GM12878 (cell line): Measurements from ENCODE around the gene ACSS1. TPM values are rescaled to one million over a fixed set of nuclear protein-coding genes. Genes with fewer than 3 reads are reported as not detected.

Source experiments
- ATAC-seq: fragments of 200-7000 bp; cut with Tn5 transposase; 3 replicates; pipeline ENCODE4 v1.9.1; 2020; ENCODE audit warnings: mild to moderate bottlenecking, moderate library complexity
- BruUV-seq: library from RNA; stranded (reverse); fragments of 400-500 nt; replicated peaks from 2 replicates; lab custom pipeline; 2021; lab: Mats Ljungman, UMichigan
- CTCF ChIA-PET: fragments of 300-600 bp; sonication (Branson Sonifier 250); formaldehyde crosslinking; extraction: SDS; loops from one replicate; lab custom pipeline; 2021; ENCODE audit warnings: inconsistent platforms; lab: Yijun Ruan, JAX
- POLR2A ChIA-PET: fragments of 350-600 bp; formaldehyde crosslinking; extraction: SDS; loops from one replicate; lab custom pipeline; 2021; ENCODE audit warnings: inconsistent platforms; lab: Charles Lee
- RAD21 ChIA-PET: fragments of 300-600 bp; sonication (Branson Sonifier 250); formaldehyde crosslinking; loops from one replicate; lab custom pipeline; 2023; ENCODE audit warnings: antibody characterized with exemption; ENCODE audit not compliant: unreplicated experiment; lab: Charles Lee
- SMC1A ChIA-PET: fragments of 300-600 bp; sonication (Branson Sonifier 250); formaldehyde crosslinking; loops from one replicate; lab custom pipeline; 2023; ENCODE audit not compliant: unreplicated experiment, uncharacterized antibody; lab: Charles Lee
- DNase-seq: peaks from one replicate; pipeline ENCODE4 v3.0.0-alpha.2; 2011; ENCODE audit warnings: low read depth, low spot score
- FAIRE-seq: peaks from 3 replicates; lab custom pipeline; 2011; peaks lifted over from hg19 to GRCh38; lab: Jason Lieb, UNC
- H2AFZ ChIP-seq: 2 replicates; pipeline ENCODE4 v1.6.0; 2011; ENCODE audit warnings: low read depth, low read length, control low read depth; ENCODE audit not compliant: control insufficient read depth
- H3K27ac ChIP-seq: 2 replicates; pipeline ENCODE4 v1.5.1; 2011; ENCODE audit warnings: control low read depth; ENCODE audit not compliant: control insufficient read depth, insufficient read depth
- H3K27me3 ChIP-seq, 2 experiments: replicated peaks in 1 of 2; 2 replicates each; pipeline versions ENCODE4 v1.6.0 to v1.6.1; 2011; ENCODE audit warnings: low read length in 1 of 2; ENCODE audit not compliant: control insufficient read depth in 2 of 2, insufficient read depth in 2 of 2
- H3K36me3 ChIP-seq, 2 experiments: 2 replicates each; pipeline ENCODE4 v1.5.1; 2011; ENCODE audit warnings: low read length in 1 of 2; ENCODE audit not compliant: control insufficient read depth in 2 of 2, insufficient read depth in 2 of 2
- H3K4me1 ChIP-seq: 2 replicates; pipeline ENCODE4 v1.6.1; 2011; ENCODE audit warnings: mild to moderate bottlenecking, low read length, moderate library complexity, mixed read lengths; ENCODE audit not compliant: control insufficient read depth, insufficient read depth
- H3K4me2 ChIP-seq: 2 replicates; pipeline ENCODE4 v1.6.0; 2011; ENCODE audit warnings: control low read depth; ENCODE audit not compliant: control insufficient read depth, insufficient read depth
- H3K4me3 ChIP-seq: fragments of 200-600 bp; sonication (generic); 2 replicates; pipeline ENCODE4 v1.5.1; 2016
- H3K79me2 ChIP-seq: 2 replicates; pipeline ENCODE4 v1.6.0; 2011; ENCODE audit warnings: low read length; ENCODE audit not compliant: control insufficient read depth, insufficient read depth
- H3K9ac ChIP-seq: 2 replicates; pipeline ENCODE4 v1.8.0; 2011; ENCODE audit warnings: low read length, control low read depth, mixed read lengths; ENCODE audit not compliant: control insufficient read depth, insufficient read depth
- H3K9me3 ChIP-seq: replicated peaks from 3 replicates; pipeline ENCODE4 v1.5.1; 2011; ENCODE audit warnings: mild to moderate bottlenecking, low read length; ENCODE audit not compliant: control insufficient read depth, insufficient read depth
- H4K20me1 ChIP-seq: 2 replicates; pipeline ENCODE4 v1.6.0; 2011; ENCODE audit not compliant: control insufficient read depth, insufficient read depth
- ATF7 ChIP-seq: fragments of 450-650 bp; IDR thresholded peaks from 2 replicates; pipeline ENCODE4 v1.6.1; 2016; ENCODE audit warnings: low read depth, mild to moderate bottlenecking
- PKNOX1 ChIP-seq: fragments of 450-650 bp; IDR thresholded peaks from 2 replicates; pipeline ENCODE4 v1.6.1; 2016; ENCODE audit warnings: mild to moderate bottlenecking
- POLR2A ChIP-seq: IDR thresholded peaks from 2 replicates; pipeline ENCODE4 v1.6.1; 2011; ENCODE audit warnings: low read depth, mild to moderate bottlenecking, low read length
- REST ChIP-seq: IDR thresholded peaks from 2 replicates; pipeline ENCODE4 v1.6.1; 2012; ENCODE audit warnings: mild to moderate bottlenecking, low read depth, low read length
- WGBS: methylation state at CpG from one replicate; pipeline ENCODE4 v1.1.6; 2016; ENCODE audit warnings: low lambda C conversion rate; ENCODE audit not compliant: insufficient replicate concordance, insufficient coverage; ENCODE audit errors: missing lambda C conversion rate; 5-methylcytosine and 5-hydroxymethylcytosine counted together
- in situ Hi-C: fragments of 300-500 bp; cut with MboI; formaldehyde crosslinking; loops from 9 replicates; pipeline ENCODE4 v1.14.3; 2018; ENCODE audit warnings: mixed read lengths
- intact Hi-C: fragments of 100-400 bp; cut with micrococcal nuclease; formaldehyde crosslinking; loops from one replicate; pipeline ENCODE4 v1.14.2; 2022; ENCODE audit not compliant: unreplicated experiment
- polyA plus RNA-seq, 11 experiments: library from polyadenylated mRNA; depleted of rRNA in 4 of 11; unstranded in 6 of 11; stranded (reverse) in 5 of 11; fragments of >200 nt; fragmentation: Nextera tagmentation in 4 of 11; fragmentation: Illumina TruSeq in 1 of 11; extraction: Ambion mirVana in 4 of 11; extraction: Trizol in 1 of 11; gene quantifications; 1 replicate in 1 of 11; 2 replicates in 10 of 11; pipeline versions ENCODE4 v1.2.1 to v1.2.3, GENCODE V29; 2011 to 2016; ENCODE audit warnings: inconsistent platforms in 2 of 11, missing spikeins in 2 of 11, low read depth in 1 of 11
- total RNA-seq, 4 experiments: library from RNA; depleted of rRNA in 3 of 4; stranded (reverse); fragments of >200 nt in 3 of 4; fragmentation: Illumina TruSeq in 1 of 4; extraction: Trizol in 1 of 4; gene quantifications; 2 replicates each; pipeline versions ENCODE4 v1.2.1 to v1.2.3, GENCODE V29; 2013 to 2021

Gene ACSS1
- total and polyA plus RNA-seq, 10 of the 15 experiments (the other 5 are each of a cell fraction or from before 2014, with no cell fraction given), result 1.3 to 44.9 (median 31.1) TPM

GRCh38 chr20:25081065-25081729, 23.3 kb upstream of the ACSS1 start:
- H3K4me3 ChIP-seq, result no peak overlapping the region
- DNase-seq (no peak), ATAC-seq (no peak), FAIRE-seq (no peak)
- H3K9ac ChIP-seq, result no peak overlapping the region
- H3K79me2 ChIP-seq, result no peaks in the 10 kb centered on the region
- TF ChIP-seq ATF7, result no peak
- peak; percentile 82 for TF ChIP-seq REST
- TF ChIP-seq PKNOX1, result peak; percentile 70
- no peak for TF ChIP-seq POLR2A
- ChIA-PET CTCF (interaction anchor here (1.1 kb wide), 1 partner anchor 9 kb away, joined by 5 read pairs; no protein-coding TSS in a partner anchor), POLR2A (no interaction called here), SMC1A (no interaction called here), RAD21 (no interaction called here)
- H2AFZ ChIP-seq, result no peak overlapping the region
- no peak overlapping the region for H3K27ac ChIP-seq
- in situ Hi-C loops (no loop called here), intact Hi-C loops (no loop called here)
- no peaks in the 10 kb centered on the region for H4K20me1 ChIP-seq
- H3K9me3 ChIP-seq, result no peaks in the 10 kb centered on the region; the same call in 2 of the 3 replicates
- no peaks in the 10 kb centered on the region; a peak in 1 of 4 replicates for H3K36me3 ChIP-seq
- no peaks in the 10 kb centered on the region for H3K4me1 ChIP-seq
- no TSS peak for BruUV-seq
- H3K27me3 ChIP-seq, result peaks cover 19 to 26% of the 10 kb centered on the region in 2 experiments
- 49% methylated on average over 40 of the region's 54 CpGs for WGBS
- no peak overlapping the region for H3K4me2 ChIP-seq
